ENCODE data around the gene COL27A1.

COL27A1 gene

DNA sequence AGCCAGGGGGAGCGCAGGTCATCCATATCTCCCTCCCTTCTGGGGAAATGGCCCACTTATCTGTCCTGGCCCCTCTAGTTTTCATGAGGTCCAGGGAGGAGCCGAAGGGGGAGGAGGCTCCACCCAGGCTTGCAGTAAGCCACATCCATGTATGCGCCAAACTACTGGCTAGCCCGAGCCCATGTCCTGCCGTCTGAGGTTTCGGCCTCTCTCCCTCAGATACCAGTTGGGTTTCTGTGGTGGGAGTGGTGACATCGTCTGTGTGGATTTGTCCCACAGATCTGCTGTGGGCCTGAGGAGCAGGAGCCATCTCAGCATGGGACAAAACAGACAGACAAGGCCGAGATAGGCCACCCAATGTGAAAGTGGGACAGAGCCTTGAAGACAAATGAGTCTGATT, 89.2 kb downstream of the COL27A1 start:
- no peaks in the 10 kb centered on the region for H4K20me1 ChIP-seq (ENCODE audit: insufficient read depth)
- TF ChIP-seq, protein P1, sequence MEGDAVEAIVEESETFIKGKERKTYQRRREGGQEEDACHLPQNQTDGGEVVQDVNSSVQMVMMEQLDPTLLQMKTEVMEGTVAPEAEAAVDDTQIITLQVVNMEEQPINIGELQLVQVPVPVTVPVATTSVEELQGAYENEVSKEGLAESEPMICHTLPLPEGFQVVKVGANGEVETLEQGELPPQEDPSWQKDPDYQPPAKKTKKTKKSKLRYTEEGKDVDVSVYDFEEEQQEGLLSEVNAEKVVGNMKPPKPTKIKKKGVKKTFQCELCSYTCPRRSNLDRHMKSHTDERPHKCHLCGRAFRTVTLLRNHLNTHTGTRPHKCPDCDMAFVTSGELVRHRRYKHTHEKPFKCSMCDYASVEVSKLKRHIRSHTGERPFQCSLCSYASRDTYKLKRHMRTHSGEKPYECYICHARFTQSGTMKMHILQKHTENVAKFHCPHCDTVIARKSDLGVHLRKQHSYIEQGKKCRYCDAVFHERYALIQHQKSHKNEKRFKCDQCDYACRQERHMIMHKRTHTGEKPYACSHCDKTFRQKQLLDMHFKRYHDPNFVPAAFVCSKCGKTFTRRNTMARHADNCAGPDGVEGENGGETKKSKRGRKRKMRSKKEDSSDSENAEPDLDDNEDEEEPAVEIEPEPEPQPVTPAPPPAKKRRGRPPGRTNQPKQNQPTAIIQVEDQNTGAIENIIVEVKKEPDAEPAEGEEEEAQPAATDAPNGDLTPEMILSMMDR (conservative IDR thresholded peaks at IDR 0.05; ENCODE audit: low read depth, low read length): no peak
- H3K4me1 ChIP-seq (ENCODE audit: low read depth, poor library complexity, severe bottlenecking): no peaks in the 10 kb centered on the region
- H2AFZ ChIP-seq (ENCODE audit: low read depth): no peak overlapping the region
- no peak overlapping the region for H3K27ac ChIP-seq
- no peaks in the 10 kb centered on the region for H3K36me3 ChIP-seq (ENCODE audit: insufficient read depth)
- H3K79me2 ChIP-seq (ENCODE audit: insufficient read depth, low read depth): no peaks in the 10 kb centered on the region
- H3K4me3 ChIP-seq (IDR thresholded peaks at IDR 0.05; ENCODE audit: insufficient read depth, low read depth, low read length): no peak overlapping the region
- no peak overlapping the region for H3K9ac ChIP-seq
- no peaks in the 10 kb centered on the region for H3K27me3 ChIP-seq (ENCODE audit: insufficient read depth, low read depth)
- no peak overlapping the region for H3K4me2 ChIP-seq

DNA sequence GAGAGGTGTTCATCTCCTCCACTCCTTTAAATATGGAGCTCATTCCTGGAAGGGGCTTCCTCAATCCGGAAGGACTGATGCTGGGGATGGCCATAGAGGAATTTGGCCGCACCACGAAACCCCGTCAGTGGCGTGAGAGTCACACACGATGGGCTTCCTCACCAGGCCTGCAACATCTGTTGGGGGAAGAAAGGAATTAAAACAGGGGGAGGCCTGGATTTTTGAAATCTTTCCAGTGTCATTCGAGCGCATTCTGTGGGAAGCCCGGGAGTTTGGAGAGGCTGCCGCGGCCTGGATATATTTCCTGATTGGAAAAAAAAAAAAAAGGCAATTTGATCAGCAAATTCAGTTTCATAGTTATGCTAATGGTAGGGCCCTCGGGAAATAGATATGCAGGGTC, 91.2 kb downstream of the COL27A1 start:
- no peaks in the 10 kb centered on the region for H3K79me2 ChIP-seq (ENCODE audit: insufficient read depth, low read depth)
- TF ChIP-seq, protein P1 (conservative IDR thresholded peaks at IDR 0.05; ENCODE audit: low read depth, low read length): no peak
- H3K9ac ChIP-seq: no peak overlapping the region
- H2AFZ ChIP-seq (ENCODE audit: low read depth): no peak overlapping the region
- no peak overlapping the region for H3K4me2 ChIP-seq
- H3K4me1 ChIP-seq (ENCODE audit: low read depth, poor library complexity, severe bottlenecking): no peaks in the 10 kb centered on the region
- no peaks in the 10 kb centered on the region for H3K27me3 ChIP-seq (ENCODE audit: insufficient read depth, low read depth)
- H4K20me1 ChIP-seq (ENCODE audit: insufficient read depth): no peaks in the 10 kb centered on the region
- H3K27ac ChIP-seq: no peak overlapping the region
- no peak overlapping the region for H3K4me3 ChIP-seq (IDR thresholded peaks at IDR 0.05; ENCODE audit: insufficient read depth, low read depth, low read length)
- no peaks in the 10 kb centered on the region for H3K36me3 ChIP-seq (ENCODE audit: insufficient read depth)

DNA sequence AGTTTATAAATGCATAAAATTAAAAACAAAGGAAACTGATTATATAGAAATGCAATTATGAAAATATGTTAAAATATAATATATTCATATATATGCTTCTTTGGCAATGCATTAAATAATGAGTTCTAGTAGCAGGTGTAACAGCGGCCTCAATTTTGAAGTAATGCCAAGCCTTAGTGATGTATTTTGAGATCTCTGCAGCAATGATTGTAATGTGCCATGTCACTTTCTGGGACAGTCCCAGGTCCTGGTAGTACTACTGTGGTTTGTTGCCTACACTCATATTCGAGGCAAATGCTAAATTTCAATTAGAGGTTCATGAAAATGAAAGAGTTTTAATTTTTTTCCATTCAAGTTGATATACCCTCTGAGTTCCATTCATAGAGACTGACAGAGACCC, 91.7 kb downstream of the COL27A1 start:
- no peak overlapping the region for H3K9ac ChIP-seq
- H4K20me1 ChIP-seq (ENCODE audit: insufficient read depth): no peaks in the 10 kb centered on the region
- no peak overlapping the region for H3K4me3 ChIP-seq (IDR thresholded peaks at IDR 0.05; ENCODE audit: insufficient read depth, low read depth, low read length)
- no peak overlapping the region for H3K27ac ChIP-seq
- no peaks in the 10 kb centered on the region for H3K27me3 ChIP-seq (ENCODE audit: insufficient read depth, low read depth)
- H3K79me2 ChIP-seq (ENCODE audit: insufficient read depth, low read depth): no peaks in the 10 kb centered on the region
- no peaks in the 10 kb centered on the region for H3K4me1 ChIP-seq (ENCODE audit: low read depth, poor library complexity, severe bottlenecking)
- H2AFZ ChIP-seq (ENCODE audit: low read depth): no peak overlapping the region
- TF ChIP-seq, protein P1 (conservative IDR thresholded peaks at IDR 0.05; ENCODE audit: low read depth, low read length): no peak
- H3K36me3 ChIP-seq (ENCODE audit: insufficient read depth): no peaks in the 10 kb centered on the region
- H3K4me2 ChIP-seq: no peak overlapping the region

DNA sequence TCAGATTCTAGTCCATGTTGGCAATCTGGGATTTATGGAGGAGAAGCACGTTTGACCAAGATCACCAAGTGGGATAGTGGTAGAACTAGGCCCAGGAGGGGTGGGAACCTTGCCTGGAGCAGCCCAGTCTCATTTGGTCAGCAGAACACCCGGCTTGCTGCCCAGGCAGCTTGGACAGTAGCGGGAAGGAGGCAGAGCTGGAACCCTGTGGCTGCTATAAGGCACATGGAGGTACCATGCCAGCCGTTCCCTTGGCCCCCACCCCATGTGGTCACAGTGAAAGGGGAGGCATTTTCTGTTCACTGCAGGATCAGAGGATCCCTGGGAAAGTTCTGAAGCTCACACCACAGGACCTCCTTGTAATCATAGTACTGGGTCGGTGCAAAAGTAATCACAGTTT, 92.2 kb downstream of the COL27A1 start:
- Histone ChIP-seq H3K79me2 (ENCODE audit: insufficient read depth, low read depth) (no peaks in the 10 kb centered on the region), H4K20me1 (ENCODE audit: insufficient read depth) (no peaks in the 10 kb centered on the region), H3K4me2 (no peak overlapping the region), H3K27me3 (ENCODE audit: insufficient read depth, low read depth) (no peaks in the 10 kb centered on the region), H2AFZ (ENCODE audit: low read depth) (no peak overlapping the region), H3K4me3 (IDR thresholded peaks at IDR 0.05; ENCODE audit: insufficient read depth, low read depth, low read length) (no peak overlapping the region), H3K9ac (no peak overlapping the region), H3K36me3 (ENCODE audit: insufficient read depth) (no peaks in the 10 kb centered on the region), H3K27ac (no peak overlapping the region), H3K4me1 (ENCODE audit: low read depth, poor library complexity, severe bottlenecking) (no peaks in the 10 kb centered on the region)
- TF ChIP-seq, protein P1 (conservative IDR thresholded peaks at IDR 0.05; ENCODE audit: low read depth, low read length): no peak

All from KMS-11 (cell line).